GM18951 (cell line): ENCODE measurements around the gene DGKI.

ENCODE experiments used
- POLR2A ChIP-seq: IDR thresholded peaks from 4 replicates; pipeline ENCODE4 v1.6.1; 2011; ENCODE audit warnings: mild to moderate bottlenecking; ENCODE audit not compliant: insufficient read length, insufficient read depth; ENCODE audit errors: extremely low read depth
- in situ Hi-C: fragments of 300-500 bp; cut with MboI; formaldehyde crosslinking; loops from one replicate; pipeline ENCODE4 v1.12.0; 2022; ENCODE audit warnings: low sequenced_read_pairs, mixed read lengths, inconsistent platforms; ENCODE audit not compliant: unreplicated experiment

DGKI gene

GRCh38 chr7:137685433-137686164 is 161.2 kb downstream of the DGKI start:
- in situ Hi-C loops: no loop called here
- no peak for TF ChIP-seq POLR2A

DNA sequence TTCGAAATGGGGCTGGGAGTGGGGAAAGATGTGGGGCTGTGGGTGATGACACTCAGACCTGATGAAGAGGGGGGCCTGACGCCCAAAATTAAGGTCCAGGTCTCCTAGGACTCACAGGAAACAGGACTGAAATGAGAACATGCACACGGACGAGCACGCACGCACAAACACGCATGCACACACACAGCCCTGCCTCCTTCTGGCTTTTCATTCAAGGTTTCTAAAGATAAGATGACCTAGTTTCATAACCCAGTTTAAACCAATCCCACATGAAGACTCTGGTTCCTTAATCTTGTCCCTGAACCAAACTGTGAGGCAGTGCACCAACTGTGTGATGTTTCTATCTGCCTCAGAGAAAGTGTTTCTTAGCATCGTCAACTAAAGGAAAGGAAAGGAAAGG is 162.0 kb downstream of the DGKI start:
- no peak for TF ChIP-seq POLR2A
- in situ Hi-C loops: no loop called here

GRCh38 chr7:137684316-137684715 is 162.5 kb downstream of the DGKI start:
- in situ Hi-C loops: no loop called here
- TF ChIP-seq POLR2A: no peak

DNA sequence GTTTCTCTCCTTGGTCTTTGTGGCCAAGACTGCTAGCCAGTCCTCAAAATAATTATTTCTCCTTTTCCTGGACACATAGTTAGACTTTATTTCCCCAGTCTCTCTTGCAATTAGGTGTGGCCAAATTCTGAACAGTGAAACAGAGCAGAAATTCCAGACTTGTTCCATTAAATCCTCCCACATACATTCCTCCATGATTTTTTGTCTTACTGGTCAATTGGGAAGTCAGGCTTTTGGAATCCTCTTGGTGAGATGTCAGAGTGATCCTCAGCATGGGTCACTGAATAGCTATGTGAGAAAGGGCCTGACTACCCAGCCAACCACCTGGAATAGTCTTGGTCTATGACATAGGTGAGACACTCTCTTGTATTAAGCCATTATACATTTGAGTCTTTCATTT is 164.2 kb downstream of the DGKI start:
- in situ Hi-C loops: no loop called here
- TF ChIP-seq POLR2A: no peak

GRCh38 chr7:137681657-137682562 is 164.9 kb downstream of the DGKI start:
- in situ Hi-C loops: no loop called here
- no peak for TF ChIP-seq POLR2A

- TF ChIP-seq POLR2A: no peak
- in situ Hi-C loops: no loop called here
These were observed 172.0 kb downstream of the DGKI start for GRCh38 chr7:137674551-137675409.

GRCh38 chr7:137674048-137674447 is 172.7 kb downstream of the DGKI start:
- TF ChIP-seq POLR2A: no peak
- in situ Hi-C loops: no loop called here

DNA sequence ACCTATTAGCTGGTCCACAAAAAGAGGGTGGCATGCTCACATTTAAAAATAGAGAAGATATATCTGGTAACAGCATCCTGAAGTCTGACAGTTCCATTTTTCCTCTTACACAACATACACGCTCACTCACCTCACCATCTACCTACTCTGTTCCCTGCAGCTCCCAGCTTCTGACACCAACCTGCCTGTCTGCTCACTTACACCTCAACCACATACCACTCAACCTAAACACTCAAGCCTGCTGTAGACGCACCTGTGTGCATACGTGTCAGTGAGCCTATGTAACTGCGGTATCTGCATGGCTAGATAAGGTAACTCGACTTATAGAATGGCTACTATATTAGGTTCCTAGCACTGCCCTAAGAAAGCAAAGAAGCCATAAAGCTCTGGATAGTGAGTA is 174.9 kb downstream of the DGKI start:
- in situ Hi-C loops: no loop called here
- TF ChIP-seq POLR2A: no peak

- in situ Hi-C loops: no loop called here
- TF ChIP-seq POLR2A: no peak
These were observed 176.3 kb downstream of the DGKI start for GRCh38 chr7:137670222-137671064.

- in situ Hi-C loops: no loop called here
- no peak for TF ChIP-seq POLR2A
These were observed 177.1 kb downstream of the DGKI start for GRCh38 chr7:137669706-137670105.

- TF ChIP-seq POLR2A: no peak
- in situ Hi-C loops: no loop called here
These were observed 178.4 kb downstream of the DGKI start for GRCh38 chr7:137668404-137668803.
